Measurements from ENCODE around the gene PNPLA7.
"Not testable (repeated sequence)": the region's sequence is repeated elsewhere in the genome, so short reads cannot be mapped to it uniquely, and the experiment has no call there.

PNPLA7 gene

DNA sequence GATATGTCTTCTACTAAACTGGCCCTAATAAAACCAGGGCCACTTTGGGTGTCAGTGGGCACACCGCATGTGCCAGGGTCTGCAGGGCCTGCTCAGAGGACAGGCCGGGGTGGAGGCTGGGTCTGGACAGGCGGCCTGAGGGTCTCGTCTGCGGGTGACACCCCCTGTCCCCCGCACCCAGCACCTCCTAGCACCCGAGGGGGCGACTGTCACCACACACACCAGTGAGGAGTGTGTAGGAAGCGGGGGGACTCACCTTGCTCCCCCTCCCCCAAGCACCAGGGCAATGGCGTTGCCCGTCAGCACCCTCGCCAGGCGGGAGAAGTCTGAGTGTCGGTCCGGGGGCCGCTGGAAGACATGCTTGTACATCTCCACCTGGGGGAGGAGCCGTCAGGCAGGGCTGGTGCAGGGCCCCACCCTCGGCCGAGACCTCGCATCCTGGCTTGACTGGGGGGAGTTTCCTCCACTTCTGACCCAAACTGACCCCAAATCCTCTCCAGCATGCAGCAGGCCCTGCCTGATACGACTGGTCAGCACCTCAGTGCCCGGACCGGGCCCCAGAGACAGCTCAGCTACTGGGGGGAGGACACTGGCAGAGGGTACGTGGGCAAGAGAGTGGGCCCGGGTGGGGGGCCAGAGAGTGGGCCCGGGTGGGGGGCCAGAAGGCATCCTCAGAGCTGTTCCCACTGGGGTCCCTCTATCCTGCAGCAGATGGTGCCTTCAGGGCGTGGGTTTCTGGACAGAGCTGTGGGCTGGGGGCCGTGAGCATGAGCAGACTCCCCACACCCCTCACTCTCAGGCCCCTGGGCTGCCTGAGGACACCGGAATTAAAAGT lies 72.2 kb downstream of the PNPLA7 start:
- DNase-seq = no peak

DNA sequence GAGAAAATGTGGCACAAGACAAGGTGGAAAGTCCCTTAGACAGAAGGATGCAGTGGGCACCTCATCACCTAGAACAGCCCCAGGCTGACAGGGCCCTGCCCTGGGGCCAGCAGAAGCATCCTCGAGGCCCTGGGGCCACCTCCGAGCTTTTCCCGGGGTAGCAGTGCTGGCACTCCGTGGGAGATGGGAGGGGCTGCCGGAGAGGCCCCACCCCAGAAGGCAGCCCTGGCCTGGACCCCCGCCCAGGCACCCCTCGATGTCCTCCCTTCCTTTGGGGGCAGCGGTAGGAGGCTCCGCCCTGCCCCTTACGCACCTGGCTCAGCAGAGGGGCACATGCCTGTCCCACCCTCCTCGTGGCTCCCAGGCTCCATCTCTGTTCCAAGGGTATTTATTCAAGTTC lies 73.3 kb downstream of the PNPLA7 start:
- no peak for DNase-seq

DNA sequence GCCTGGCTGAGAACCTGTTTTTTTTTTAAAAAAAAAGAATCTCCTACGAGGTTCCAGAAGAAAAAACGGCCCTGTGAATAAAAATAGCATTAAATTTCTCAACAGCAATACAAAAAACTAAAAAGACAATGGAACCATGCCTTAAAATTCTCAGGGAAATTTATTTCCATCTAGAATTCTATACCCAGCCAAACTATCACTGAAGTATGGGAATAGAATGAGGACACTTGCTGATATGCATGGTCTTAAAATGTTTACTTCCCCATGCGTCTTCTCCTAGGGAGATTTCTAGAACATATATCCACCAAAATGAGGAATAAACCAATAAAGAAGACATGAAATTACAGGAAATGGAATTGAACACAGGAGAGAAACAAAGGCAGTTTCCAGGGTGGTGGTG lies 74.5 kb downstream of the PNPLA7 start:
- DNase-seq = no peak

DNA sequence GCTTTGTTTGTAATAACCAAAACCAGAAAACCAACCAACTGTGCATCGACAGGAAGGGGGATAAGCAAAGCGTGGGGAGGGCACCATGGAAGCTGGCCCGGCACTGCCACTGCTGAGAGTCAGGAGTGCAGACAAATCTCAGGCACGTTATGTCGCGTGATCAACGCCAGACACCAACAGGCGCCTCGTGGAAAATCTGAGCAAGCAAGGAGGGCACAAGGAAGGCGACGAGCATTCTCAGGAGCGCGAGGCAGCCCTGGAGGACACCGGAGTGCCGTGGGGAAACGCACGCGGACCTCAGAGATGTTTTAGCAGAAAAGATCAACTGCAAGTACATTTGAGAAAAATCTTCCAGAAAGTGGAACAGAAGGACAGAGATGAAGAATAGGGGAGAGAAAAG lies 75.9 kb downstream of the PNPLA7 start:
- DNase-seq = no peak

DNA sequence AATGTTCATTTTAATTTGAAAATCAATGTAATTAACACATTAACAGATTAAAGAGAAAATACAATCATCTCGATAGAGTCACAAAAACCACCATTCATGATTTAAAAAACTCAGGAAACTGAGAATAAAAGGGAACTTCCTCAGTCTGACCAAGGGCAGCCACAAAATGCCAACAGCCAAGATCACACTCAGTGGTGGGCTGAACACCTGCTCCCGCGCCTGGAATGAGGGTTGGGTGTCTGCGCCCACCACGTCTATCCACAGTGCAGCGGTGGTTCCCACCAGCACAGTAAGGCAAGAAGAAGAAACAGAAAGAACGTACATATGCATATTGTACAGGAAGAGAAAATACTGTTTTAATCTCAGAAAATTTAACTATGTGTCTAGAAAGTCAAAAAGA lies 79.4 kb downstream of the PNPLA7 start:
- no peak for DNase-seq

DNA sequence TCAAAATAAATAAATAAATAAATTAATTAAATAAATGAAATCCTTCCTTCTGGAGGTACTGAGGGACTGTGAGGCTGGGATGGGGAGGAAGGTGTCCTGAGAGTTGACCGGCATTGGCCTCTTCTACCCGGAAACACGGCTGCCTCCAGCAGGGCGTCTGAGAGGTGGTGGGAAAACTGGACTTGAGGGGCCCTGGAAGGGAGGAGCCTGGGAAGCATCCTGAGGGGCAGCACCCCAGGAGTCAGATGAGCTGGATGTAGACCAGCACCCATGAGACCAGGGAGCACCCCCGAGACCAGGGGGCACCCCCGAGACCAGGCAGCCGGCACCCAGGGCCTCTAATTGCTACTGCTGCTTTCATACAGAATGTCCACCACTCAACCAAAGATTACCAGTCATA lies 82.3 kb downstream of the PNPLA7 start:
- no peak for DNase-seq

DNA sequence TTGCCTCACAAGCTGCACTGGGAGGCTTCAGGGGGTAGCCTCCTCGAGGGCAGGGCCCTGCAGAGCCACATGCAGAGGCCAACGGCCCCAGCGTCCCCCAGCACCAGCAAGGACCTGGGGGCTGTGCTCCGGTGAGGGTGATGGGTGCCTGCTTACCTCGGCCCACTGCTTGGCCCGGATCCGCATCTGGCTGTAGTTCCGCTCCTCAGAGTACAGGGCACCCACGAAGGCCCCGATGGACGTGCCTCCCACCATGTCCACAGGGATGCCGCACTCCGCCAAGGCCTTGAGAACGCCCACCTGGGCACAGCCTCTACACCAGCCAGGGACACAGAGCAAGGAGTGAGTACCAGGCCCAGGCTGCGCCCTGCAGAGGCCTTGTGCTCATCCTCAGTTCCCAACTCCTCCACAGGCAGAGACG lies 83.0 kb downstream of the PNPLA7 start:
- no peak for DNase-seq

DNA sequence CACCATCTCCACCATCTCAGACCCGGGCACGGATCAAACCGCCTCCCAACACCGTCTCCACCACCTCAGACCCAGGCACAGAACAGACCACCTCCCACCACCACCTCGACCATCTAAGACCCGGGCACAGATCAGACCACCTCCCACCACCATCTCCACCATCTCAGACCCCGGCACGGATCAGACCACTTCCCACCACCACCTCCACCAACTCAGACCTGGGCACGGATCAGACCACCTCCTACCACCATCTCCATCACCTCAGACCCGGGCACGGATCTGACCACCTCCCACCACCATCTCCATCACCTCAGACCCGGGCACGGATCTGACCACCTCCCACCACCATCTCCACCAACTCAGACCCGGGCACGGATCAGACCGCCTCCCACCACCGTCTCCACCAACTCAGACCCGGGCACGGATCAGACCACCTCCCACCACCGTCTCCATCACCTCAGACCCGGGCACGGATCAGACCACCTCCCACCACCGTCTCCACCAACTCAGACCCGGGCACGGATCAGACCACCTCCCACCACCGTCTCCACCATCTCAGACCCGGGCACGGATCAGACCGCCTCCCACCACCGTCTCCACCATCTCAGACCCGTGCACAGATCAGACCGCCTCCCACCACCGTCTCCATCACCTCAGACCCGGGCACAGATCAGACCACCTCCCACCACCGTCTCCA lies 83.7 kb downstream of the PNPLA7 start:
- not testable (repeated sequence) for DNase-seq

DNA sequence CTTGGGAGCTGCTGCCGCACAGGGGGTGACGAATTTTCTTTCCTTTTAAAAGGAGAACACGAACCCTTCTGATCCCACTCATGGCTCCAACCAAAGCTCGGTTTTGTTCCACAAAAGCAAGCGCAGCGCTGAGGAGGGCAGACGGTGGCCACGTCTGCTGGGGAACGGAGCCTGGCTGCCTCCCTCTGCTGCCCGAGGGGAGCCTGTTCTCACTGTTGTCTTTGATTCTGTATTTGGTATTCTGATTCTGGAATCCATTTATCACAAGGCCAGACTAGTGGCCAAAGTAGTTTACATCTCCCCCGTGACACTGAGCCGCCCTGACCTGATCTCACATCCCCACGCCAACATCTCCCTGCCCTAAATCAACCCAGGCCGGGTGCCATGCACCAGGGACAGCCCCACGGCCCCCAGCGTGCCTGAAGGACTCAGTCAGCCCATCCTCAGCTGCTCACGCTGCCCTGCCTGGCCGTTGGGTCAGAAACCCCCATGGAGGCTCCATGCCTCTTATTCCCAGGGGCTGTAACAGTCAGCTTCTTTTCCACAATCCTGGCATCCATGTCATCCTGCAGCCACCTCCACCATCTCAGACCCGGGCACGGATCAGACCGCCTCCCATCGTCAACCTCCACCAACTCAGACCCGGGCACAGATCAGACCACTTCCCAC lies 84.3 kb downstream of the PNPLA7 start:
- no peak for DNase-seq

DNA sequence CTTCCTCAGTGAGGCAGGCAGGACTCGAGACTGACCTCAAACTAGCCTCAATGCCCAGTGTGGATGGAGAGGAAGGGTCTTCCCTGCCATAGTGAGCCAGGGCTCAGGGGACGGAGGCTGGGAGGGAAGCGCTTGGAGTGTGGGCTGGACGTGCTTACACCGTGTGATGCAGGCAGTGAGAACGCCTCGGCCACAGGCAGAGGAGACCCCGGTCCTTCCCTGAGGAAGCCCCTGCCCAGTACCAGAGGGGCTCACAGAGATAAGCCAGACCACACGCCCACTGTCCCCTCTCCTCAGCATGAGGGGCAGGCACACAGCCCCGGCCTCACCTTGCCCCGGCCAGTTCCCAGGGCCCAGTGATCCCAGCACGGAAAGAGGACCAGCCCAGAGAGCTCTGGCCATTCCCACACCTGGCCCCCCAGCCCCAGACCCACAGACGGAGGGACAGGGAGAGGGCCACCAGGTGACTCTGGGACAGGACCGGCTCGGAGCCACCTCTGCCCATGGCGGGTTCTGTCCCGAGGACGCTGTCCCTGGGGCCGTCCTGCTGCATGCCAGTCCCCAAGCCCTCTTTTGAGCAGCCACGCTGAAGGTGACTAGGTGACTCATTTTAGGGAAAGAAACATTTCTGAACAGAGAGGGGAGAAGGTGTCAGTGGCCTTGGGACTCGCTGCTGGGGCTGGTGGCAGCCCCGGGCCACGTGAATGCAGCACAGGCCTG lies 85.0 kb downstream of the PNPLA7 start:
- DNase-seq = no peak

DNA sequence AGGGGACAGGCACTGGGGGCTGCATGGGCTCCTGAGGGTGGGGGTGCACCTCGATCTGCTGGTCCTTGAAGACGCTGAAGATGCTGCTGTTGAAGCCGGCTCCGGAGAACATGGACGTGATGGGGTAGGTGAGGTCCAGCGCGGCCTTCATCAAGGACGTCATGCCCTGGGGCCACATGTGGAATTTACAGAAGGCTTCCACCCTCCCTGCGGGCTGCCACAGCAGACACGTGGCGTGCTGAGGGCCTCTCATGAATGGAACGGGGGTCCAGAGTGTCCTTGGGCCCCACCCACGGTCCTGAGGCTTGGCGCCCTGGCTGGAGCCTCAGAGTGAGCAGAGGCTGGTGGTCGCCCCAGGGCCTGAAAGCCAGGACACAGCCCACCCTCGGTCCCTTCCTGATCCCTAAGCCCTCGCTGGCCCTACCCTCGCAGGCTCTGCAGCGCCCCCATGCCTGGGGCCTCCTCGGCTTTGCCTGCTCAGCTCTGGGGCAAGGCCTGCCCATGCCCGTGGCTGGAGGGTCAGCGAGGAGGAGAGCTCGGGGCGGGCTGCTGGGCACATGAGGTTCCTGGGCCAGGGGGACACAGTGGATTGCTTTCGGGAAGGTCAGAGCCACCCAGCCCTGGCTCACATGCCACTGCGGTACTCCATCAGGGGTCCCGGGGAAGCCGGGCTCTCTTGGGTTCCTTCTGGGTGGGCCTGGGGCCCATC lies 85.8 kb downstream of the PNPLA7 start:
- DNase-seq = no peak

DNA sequence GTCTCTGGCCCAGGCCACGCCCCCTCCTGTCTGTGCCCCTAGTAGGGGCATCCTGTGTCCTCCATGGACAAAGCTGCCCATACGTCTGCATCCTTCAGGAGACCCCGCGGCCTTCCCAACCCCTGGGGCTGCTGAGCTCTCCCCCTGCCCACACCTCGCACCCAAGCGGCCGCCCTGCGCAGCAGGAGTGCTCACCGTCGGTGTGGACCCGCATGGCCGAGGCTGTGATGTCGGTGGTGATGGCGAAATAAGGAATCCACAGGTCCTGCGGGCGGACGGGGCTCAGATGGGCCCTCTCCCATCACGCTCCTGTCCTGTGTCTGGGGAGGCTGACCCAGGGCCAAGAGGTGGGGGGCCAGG lies 86.3 kb downstream of the PNPLA7 start:
- no peak for DNase-seq

DNA sequence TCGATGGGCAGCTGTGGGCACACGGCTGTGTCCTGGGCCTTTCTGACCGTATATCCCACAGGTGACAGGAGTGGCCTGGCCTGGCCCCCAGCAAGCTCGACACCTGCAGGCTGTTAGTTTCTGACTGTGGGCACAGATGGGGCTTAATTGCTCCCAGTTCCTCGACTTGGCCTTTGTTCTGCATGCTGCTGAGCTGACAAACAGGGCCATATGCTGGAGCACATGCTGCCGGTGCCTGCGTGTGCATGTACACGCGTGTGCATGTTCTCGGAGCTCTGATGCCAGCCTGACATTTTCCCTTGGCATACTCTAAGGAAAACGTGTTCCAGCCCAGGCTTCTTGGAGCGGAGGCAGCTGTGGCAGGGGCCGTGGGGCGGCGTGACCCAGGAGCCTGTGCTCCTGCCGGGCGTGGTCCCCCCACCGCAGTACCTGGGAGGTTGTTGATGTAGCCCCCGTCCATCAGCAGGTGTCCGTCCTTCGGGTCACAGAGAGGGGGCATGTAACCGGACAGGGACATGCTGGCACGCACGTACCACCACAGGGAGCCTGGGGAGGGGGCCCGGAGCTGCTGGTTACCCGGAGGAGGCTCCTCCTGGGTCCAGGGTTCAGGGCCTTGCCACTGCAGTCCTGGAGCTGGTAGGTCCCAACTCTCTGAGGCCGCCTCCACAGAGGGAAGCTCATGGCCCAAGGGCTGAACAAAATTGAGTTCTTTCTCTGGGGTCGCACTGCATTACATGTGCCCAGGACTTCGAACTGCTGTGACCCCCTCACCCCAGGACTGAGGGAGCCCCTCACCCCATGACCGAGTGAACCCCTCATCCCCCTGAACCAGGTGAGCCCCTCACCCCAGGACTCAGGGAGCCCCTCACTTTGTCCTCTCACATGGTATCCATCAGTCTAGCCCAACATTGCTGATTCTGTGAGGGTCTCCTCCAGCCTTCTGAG lies 86.9 kb downstream of the PNPLA7 start:
- DNase-seq = no peak

DNA sequence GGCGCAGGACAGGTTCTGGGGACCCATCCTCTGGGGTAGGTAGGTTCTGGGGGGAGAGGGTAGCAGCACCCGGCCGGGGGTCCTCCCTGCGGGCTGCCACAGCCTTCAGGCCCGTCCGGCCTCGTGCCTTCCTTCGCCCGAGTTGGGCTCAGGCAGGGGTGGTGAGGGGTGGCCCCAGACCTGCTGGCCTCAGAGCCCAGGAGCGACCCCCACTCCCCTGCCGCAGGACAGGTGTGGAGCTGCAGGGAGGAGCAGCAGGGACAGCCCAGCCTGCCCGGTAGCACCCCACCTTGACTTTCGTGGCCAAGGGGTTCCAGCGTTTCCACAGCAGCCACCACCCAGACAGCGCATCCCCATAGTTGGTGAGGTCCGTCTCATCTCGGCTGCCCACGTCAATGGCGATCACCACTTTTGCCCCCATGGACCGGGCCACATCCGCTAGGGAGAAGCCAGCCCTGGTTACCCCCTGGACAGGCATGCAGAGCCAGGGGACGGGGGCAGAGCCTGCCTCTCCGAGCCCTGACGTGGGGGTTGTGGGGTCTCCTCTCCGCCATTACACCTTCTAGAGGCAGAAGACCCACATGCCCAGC lies 87.7 kb downstream of the PNPLA7 start:
- no peak for DNase-seq

DNA sequence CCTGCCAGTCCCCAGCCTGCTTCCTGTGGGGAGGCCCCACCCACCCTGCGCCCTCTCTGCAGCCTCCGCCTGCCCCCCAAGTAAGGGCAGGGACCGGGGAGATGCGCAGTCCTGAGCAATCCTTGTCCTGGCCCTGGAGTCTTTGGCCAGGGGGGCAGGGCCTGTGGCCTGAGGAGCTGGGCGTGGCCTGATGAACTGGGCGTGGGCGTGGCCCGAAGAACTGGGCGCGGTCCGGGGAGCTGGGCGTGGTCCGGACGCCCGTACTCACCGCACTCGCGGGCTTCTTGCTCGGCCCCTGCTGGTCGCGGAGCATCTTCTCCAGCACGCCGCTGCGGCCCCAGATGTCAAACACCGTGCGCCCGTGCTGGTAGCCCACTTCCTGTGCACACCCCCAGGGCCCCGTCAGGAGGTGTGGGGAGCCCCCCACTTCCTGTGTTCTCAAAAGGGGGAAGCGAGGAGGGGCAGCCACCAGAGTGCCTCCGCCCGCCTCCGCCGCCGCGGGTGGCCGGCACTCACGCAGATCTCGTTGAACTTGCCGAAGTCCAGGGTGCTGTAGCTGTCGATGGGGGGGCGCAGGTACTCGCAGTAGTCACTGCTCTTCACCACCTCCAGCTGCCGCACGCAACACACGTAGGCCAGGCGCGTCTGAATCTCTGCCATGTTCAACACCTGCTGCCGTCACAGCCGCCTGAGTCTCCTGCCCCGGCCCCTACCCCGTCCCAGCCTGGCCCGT lies 88.4 kb downstream of the PNPLA7 start:
- DNase-seq = no peak

DNA sequence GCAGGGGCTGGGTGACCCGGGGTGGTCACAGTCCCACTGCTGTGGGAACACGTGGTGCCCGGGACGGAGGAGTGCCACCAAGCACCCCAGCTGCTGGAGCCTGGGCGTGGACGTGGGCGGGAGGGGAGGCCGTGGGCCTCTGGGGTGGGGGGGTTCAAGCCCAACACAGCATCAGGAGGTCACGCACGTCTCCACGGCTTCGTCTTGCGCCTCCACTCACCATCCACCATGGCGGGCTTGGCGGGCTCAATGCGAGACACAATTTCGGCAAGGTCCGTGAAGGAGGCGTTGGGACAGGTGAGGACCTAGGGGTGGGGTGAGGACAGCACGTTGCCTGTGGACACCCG lies 88.9 kb downstream of the PNPLA7 start:
- DNase-seq = no peak

DNA sequence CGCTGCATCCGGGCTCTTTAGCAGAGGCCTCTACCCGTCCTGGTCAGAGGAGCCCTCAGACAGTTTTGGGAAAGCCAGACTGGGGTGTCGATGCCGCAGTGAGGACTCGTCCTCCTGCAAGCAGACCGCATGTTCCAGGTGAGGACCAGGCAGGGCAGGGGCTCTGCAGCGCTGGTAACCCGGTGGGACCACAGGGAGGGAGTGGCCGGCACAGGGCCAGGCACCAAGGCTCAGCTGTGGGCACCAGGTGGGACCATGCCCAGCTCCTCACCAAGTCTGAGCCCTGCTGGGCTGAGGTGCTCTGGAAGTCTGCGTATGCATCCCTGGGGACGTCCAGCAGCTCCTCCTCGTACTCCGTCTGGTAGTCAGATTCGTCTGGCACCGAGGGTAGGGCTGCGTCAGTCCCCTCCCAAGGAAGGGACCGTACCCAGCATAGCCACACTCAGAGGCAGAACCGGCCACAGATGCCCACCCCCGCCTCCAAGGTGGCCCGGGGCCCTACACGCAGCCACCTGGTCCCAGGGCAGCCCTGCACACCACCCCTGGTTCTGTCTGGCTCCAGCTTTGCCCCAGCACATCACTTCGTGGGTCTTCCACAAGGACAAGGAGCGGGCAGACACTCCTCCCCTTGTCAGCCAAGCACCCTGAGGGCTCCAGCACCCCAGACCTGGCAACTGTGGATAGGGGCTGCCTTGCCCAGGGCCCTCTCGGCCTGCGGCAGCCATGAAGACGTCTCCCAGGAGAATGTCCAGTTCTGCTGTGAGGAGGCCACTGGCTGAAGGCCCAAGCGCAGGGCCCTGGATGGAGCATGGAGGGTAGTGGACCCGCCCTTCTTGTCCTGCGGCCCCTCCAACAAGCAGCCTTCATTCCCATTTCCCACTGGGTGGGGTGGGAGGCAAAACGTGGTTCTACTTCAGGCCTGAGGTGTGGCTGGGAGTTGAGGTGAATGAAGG lies 89.6 kb downstream of the PNPLA7 start:
- DNase-seq = no peak

DNA sequence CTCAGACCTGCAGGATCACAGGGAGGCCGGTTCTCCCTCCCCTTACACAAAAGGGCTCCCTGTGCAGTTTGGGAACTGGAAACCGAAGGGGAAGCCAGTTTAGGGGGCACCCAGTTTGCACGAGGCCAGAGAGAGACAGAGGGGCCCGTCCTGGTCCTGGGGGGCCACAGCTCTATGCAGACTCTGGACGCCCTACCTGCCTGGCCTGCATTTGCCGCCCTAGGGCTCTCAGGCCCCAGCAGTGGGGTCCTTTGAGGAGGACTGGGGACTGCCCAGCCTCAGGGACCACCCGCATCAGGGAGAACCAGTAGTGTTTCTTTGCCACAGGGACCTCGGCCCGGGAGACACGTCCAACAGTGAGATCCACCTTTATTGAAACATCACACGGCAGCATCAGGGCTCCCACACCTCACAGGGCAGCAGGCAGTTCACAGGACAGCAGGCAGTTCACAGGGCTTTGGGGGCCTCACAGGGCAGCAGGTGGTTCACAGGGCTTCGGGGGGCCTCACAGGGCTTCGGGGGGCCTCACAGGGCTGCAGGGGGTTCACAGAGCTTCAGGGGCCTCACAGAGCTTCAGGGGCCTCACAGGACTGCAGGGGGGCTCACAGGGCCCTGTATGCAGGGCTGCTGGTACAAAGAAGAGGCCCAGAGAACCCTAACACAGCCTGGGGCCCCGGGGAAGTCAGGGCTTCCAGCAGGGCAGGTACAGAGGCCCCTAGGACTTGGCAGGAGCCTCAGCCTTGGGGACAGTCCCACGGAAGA lies 90.4 kb downstream of the PNPLA7 start:
- no peak for DNase-seq
